ENCODE data around the gene NDUFB8.

Gene NDUFB8

DNA sequence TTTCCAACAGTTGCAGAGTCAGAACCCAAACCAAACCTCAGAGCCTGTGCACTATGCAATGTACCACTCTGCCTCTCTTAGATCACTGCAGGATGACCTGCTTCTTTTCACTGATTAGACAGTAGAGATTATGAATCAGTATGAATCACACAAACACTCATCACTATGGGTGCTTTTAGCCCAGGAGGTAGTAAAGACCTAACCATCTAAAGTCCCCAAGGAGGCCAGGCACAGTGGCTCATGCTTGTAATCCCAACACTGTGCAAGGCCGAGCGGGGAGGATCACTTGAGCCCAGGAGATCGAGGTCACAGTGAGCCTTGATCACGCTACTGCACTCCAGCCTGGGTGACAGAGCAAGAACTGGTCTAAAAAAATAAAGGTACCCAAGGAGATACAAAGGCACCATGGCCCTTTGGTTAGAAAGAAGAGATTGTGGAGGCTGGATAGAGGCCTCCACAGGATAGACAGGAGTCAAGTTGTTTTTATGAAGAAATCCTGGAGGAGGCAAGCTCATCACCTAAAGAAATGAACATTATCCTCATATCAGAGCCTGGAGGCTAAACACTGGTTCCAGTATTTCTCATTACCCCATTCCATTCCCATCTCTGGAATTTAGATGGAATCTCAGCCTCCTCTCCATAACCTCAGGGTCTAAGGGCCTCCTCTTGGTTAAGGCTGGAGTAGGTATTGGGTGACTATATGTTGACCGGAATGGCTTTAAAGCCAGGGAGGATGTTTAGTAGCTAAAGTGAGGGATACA is 22.9 kb downstream of the NDUFB8 start:
- no peak for DNase-seq (ENCODE audit: low spot score)

DNA sequence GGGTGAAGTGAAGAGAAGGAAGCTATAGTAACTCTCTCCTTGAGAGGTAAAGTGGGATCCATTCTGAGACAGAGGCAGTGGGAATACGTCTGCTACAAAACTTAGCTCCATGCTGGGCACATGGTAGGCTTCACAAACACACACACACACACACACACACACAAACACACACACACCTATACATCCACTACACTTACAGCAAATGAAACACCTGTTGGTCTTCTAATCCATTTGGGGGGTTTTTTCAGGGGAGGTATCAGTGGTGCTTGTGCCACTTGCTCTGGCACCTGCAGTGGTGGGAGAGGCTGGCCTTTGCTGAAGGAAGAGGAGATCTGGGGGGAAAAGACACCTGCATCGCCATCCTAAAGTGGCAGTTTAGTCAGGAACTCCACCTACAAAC is 24.5 kb downstream of the NDUFB8 start:
- DNase-seq (ENCODE audit: low spot score), result no peak

DNA sequence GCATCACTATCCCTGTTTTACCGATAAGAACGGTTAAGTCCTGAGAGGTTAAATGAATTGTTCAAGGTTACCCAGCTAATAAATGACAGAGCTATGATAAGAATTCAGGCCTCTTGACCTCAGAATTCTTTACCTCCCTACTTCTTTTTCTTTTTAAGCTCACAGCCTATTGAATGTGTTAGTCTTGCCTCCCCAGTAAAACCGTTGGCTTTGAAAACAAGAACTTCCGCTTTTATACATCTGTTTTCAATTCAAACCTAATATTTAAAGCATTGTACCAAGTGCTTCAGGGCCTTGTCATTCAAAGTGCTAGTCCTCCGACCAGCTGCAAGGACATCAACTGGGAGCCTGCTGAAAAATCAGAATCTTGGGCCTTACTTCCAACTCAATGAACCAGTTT is 25.6 kb downstream of the NDUFB8 start:
- no peak for DNase-seq (ENCODE audit: low spot score)

DNA sequence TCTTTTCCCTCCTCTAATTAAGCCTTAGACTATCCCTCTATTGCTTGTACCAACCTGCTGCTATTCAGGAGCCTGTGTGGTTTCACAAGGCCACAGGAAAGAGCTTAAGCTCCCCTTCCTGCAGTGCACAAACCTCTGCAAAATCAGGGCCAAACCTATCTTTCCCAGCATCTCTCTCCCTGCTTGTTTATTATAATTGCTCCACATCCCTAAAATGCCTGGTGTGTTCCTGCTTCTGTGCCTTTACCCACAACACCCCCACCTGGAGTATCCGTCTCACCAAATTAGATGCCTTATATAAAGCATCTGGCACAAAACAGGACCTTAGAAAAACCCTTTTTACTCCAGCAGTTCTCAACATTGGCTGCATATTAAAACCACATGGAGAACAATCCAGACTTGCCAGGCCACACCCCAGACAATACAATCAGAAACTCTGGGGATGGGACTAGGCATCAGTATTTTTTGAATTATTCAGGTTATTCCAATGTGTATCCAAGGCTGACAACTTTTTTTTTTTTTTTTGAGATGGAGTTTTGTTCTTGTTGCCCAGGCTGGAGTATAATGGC is 26.7 kb downstream of the NDUFB8 start:
- no peak for DNase-seq (ENCODE audit: low spot score)

DNA sequence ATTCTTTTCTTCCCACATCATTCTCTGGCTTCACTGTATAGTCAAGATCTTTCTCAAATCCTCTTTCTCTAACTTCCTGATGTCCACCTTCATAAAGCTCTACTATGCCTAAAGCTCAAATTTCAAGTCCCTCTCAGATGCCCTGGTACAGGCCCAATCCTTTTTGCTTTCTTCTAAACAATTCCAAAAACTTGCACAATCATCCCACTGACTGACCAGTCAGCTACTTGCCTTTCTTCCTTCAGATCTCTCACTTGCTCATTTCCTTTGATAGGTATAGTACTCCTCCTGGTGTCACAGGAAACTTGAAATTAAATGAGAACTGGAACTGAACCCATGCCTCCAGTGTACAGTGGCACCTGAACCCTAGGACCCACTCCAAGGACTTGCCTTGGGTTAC is 28.2 kb downstream of the NDUFB8 start:
- DNase-seq (ENCODE audit: low spot score), result no peak

DNA sequence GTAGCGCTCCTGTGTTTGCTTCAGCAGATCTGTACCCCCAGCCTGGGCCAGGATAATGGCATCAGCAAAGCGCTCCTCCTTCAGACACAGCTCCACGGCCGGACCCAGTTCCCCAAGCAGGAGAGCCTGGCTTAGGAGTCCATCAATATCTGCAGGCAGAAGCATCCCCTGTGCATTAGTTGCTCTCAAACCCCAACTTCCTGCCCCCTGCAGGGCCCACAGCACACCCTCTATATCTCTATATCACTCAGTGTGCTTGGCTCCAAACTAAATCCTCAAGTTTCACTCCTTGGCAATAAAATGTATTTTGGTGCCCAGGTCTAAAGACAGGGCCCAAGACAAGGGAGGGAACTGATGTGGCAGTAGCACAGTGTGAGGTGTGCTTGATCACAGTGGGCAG is 31.6 kb downstream of the NDUFB8 start:
- no peak for DNase-seq (ENCODE audit: low spot score)

DNA sequence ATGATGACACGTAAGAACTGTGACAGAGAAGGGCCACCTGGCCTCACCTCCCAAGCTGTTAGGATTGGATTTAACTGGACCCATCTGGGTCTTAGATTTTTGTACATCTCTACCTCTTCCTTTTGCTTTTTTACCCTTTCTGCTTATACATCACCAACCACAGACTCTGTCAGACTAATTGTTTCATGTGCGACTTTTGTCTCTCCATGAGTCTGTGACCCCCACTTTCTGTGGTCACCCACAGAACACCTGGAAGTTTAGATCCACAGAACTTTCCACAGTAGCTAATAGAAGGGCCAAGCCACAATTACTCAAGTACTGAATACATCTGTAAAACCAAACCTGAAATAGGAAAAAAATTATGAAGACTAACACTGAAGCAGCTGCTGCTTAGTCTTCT is 33.1 kb downstream of the NDUFB8 start:
- no peak for DNase-seq (ENCODE audit: low spot score)

DNA sequence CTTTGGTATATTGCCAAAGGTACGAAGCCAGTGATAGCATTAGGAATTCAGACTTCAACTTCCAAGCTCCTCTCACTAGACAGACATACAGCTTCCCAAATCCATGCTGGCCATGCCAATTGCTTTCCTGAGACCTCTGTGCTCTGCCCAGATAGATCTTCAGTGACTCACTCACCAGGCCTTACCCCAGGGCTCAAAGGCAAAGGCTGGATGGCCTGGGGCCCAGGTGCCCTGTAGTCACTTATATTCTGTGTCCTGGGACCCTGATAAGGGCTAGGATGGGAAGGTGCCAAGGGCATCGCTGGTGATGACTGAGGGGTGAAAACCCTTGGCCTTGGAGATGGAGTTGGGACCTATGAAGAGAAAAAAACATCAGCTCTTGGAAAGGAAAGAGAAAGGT is 39.1 kb downstream of the NDUFB8 start:
- no peak for DNase-seq (ENCODE audit: low spot score)

DNA sequence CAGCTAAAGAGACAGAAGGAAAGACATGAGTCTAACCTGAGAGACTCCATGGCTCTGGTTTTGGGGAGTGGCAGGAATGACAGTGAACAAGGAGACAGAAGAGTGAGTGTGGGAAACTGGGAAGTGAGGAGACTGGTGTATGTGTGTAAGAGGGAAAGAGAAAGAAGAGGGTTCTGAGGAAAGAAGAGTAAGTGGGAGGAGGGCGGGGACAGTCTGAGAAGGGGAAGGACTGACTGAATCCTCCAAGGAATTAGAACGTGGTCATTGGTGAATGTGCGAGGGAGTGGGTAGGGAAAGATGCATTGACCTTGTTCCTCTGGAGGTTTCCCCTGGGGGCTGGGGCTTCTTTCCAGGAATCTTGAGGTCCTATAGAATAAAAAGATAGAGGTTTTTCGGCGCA is 40.3 kb downstream of the NDUFB8 start:
- DNase-seq (ENCODE audit: low spot score), result no peak

DNA sequence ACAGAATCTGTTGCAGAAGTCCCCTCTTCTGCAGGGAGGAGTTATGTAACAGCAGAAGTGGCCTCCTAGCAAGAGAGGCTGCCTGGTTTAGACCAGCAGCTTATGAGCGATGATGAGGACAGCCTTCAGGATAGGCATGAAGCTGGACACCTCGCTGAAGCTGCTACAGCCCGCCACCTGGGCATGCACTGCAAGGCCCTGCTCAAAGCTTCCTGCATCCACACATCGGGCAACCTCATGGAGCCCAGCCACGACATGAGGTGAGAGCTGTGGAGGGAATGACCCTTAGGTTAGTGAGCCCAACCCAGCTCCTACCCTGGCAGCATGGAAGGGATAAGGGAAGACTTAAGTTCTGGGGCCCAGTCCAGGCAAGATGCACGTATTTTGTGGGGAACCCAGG is 42.1 kb downstream of the NDUFB8 start:
- DNase-seq (ENCODE audit: low spot score), result no peak

DNA sequence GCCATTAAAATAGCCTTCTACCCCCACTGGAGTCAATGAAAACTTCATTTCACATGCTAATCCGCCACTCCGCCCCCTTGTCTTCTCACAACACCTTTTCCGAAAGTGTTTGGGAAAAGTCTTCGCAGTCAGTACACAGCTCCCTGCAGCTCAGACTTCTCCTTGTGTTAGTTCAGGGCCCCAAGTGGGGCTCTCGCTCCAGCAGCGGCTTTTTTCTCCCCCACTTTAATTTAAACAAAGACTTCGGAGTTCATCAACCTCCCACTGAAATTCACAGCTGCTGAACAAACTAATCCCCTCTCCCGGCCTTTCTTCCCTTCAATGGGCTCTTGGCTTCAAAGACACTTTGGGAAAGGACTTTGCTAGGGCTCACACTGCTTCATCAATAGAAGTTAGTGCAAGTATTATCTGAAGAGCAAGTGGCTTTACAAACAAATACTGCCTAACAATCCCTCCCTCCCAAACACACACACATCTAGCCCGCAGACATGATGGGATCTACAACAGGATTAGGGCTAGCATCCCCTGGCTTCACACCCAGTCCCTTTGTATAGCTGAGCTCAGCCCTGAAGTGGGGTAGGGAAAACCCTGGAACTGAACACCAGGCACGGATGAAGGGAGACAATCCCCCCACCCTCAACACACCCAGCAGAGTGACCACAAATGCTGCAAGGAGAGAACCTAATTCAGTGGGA is 43.7 kb downstream of the NDUFB8 start:
- no peak for DNase-seq (ENCODE audit: low spot score)

DNA sequence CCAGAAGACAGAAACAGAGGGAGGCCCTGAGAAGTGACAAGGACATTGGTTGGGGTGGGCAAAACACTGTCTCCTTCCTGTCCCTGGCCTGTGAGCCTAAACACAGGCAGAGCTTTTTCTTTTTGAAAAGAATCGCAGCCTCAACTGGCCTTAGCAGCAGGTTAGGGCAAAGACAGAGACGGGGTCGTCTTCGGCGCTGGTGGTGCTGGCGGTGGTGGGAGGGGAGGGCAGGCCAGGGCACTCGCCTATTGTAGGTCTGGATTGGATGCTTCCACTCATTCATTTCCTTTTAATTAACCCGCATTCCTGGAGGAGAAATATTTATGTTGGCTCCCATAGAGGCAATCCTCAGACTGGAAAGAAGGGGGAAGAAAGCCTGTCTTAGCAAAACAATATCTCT is 44.3 kb downstream of the NDUFB8 start:
- DNase-seq (ENCODE audit: low spot score), result no peak

DNA sequence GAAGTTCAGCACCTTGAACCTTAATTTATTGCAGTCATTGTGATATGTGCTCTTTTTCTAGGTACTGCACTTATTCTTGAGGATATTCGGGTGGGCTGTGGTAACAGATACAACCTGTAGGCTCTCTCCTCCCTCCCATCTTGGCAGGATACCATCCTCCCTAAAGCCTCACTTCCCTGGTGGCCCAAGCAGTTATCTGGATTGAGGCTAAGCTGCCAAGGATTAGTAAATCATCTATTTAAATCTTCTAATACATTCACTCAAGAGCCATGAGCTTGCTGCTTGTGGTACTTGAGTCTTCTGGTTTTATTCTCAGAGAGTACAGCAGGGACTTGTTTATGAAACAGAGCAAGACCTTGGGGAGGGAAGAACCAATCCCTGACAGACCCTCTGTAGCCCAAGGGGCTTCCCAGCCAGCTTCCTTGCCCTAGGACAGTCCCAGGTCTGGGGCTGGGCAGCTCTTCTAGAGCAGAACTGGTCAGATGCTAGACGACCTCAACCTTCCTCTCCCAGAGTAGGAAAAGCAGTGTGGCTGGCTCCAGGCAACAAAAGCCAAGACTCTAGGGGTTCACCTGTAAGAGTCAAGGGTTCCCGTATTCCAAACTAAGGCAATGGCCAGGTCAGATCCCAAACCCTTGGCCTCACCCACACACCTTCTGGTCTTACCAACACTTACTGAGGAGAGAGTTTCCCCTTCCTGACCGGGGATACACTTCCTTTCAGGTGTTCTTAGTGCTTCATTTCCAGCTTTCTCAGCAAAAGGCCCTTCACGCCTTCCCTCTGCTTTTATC is 45.6 kb downstream of the NDUFB8 start:
- no peak for DNase-seq (ENCODE audit: low spot score)

DNA sequence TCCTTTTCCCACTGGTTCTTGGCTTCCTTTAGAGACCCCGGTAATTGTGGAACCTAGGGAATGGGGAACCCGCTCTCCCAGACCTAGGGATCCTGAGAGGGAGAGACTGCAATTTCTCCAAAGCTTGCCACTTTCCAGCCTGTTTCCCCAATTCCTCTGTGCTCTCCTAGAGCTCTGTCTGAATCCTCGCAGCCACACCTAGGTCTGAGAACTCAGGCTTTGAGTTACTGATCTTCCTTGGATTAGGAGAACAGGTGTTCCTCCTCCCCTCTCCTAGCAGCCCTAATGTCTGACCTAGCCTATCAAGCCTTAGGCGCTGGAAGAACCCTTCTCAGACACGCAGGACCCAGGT is 46.9 kb downstream of the NDUFB8 start:
- DNase-seq (ENCODE audit: low spot score), result no peak

DNA sequence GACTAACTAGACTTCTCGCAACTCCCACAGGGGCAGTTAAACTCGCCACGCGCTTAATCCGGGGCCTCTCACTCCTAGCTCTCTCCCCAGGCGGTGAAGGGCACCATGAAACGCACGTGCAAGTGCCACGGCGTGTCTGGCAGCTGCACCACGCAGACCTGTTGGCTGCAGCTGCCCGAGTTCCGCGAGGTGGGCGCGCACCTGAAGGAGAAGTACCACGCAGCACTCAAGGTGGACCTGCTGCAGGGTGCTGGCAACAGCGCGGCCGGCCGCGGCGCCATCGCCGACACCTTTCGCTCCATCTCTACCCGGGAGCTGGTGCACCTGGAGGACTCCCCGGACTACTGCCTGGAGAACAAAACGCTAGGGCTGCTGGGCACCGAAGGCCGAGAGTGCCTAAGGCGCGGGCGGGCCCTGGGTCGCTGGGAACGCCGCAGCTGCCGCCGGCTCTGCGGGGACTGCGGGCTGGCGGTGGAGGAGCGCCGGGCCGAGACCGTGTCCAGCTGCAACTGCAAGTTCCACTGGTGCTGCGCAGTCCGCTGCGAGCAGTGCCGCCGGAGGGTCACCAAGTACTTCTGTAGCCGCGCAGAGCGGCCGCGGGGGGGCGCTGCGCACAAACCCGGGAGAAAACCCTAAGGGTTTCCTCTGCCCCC is 47.4 kb downstream of the NDUFB8 start:
- peak; percentile 62 for DNase-seq (ENCODE audit: low spot score)

DNA sequence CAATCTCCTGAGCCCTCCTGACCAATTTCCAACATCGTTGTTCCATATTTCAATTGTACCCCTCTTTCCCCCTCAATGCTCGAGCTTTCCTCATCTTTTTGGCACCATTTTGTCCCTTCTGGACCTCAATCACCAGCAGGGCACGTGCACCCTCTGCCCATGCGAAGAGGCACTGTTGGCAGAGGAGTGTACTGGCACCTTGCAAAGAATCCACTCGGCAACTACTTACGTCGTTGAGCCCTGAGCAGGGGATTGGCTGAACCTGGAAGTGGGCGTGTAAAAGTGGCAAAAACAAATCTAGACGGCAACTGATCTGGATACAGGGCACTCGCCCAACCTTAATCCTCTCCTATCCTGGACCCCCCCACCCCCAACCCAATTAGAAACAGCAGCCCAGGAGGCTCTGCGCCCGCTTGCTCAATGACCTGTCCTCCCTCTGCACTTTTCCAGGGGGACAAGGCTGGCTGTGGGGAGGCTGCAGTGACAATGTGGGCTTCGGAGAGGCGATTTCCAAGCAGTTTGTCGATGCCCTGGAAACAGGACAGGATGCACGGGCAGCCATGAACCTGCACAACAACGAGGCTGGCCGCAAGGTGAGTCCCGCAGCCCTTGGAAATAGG is 48.1 kb downstream of the NDUFB8 start:
- peak; percentile 95 for DNase-seq (ENCODE audit: low spot score)

DNA sequence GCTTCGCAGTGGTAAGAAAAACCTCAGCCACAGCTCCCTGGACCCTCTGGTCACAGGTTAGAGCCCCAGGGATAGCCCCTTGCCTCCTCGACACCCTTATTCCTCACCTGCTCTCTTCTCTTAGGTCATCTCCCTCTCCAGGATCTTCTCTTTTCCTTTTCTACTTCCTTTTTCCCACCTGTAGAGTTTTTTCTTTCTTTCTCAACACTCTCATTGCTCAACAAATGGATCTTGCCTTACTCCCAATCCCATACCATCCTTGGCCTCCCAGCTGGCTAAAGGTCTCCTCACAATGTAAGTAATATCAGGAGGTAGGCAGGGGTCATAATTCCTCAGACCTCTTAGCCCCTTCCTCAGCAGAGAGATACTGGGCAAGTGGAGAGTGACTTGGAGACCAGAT is 49.7 kb downstream of the NDUFB8 start:
- no peak for DNase-seq (ENCODE audit: low spot score)

DNA sequence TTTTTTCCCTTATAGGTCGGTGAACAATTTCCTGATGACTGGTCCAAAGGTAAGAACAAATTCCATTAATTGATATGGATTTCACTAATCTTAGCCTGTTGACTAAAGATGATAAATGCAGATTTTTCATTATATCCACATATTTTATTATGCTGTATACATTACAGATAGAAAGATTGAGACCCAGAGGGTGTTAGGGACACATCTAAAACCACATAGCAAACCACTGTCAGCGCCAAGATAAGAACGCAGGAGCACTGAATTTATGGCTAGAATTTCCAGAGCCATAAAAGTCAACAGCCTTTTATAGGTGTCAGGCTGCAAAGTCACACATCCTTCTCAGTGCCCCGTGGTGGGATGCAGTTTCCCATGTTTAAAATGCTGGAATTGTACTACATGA is 50.6 kb downstream of the NDUFB8 start:
- DNase-seq (ENCODE audit: low spot score), result no peak

DNA sequence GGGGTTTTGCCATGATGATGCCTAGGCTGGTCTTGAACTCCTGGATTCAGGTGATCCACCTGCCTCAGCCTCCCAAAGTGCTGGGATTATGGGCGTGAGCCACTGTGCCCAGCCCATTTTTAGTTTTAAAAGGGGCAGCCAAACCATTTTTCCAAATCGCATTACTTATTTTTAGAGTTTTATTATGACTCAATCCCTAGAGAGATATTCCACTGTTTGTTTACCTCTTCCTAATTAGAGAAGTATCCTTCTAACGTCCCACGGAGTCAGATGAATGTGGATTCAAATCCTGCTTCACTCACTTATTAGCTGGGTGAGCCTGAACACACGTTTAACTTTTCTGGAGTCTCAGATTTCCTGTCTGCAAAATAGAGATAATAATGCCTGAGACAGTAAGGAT is 51.7 kb downstream of the NDUFB8 start:
- DNase-seq (ENCODE audit: low spot score), result no peak
